K562 (cell line): ENCODE data around the gene TMC1. TPM values are rescaled to one million over a fixed set of nuclear protein-coding genes. Genes with fewer than 3 reads are reported as not detected.

Experiments
- ATAC-seq: fragments of 200-7000 bp; cut with Tn5 transposase; 3 replicates; pipeline ENCODE4 v1.9.1; 2020; ENCODE audit warnings: moderate library complexity
- BruUV-seq: library from RNA; stranded (reverse); fragments of 400-500 nt; replicated peaks from 2 replicates; lab custom pipeline; 2021; lab: Mats Ljungman, UMichigan
- CTCF ChIA-PET: fragments of 300-600 bp; formaldehyde crosslinking; extraction: SDS; loops from one replicate; lab custom pipeline; 2021; ENCODE audit warnings: low intra/inter-chr PET ratio; lab: Yijun Ruan, JAX
- POLR2A ChIA-PET: fragments of 300-600, 350-650 bp; sonication (Branson Sonifier 250); formaldehyde crosslinking; extraction: SDS; loops from one replicate; lab custom pipeline; 2021; ENCODE audit warnings: antibody characterized with exemption, inconsistent platforms; lab: Yijun Ruan, JAX
- DNase-seq, 4 experiments: peaks; one replicate each; pipeline versions ENCODE4 v3.0.0 to v3.0.0-alpha.2; 2011 to 2018; ENCODE audit warnings: low spot score in 3 of 4, mixed read lengths in 3 of 4; ENCODE audit errors: extremely low read depth in 1 of 4
- FAIRE-seq: peaks from 2 replicates; lab custom pipeline; 2011; peaks lifted over from hg19 to GRCh38; lab: Jason Lieb, UNC
- H2AFZ ChIP-seq: 2 replicates; pipeline ENCODE4 v1.6.0; 2011; ENCODE audit warnings: low read depth, low read length, control low read depth, inconsistent platforms
- H3K27ac ChIP-seq: fragments of 200-600 bp; 3 replicates; pipeline ENCODE4 v1.8.0; 2011; ENCODE audit warnings: low read depth, mild to moderate bottlenecking, control low read depth, inconsistent platforms, low read length, moderate library complexity, mixed read lengths; ENCODE audit errors: extremely low read depth
- H3K27me3 ChIP-seq, 2 experiments: fragments of 300-600 bp in 1 of 2; 2 replicates in 1 of 2; 3 replicates in 1 of 2; pipeline versions ENCODE4 v1.6.0 to v1.8.0; 2011; ENCODE audit warnings: inconsistent platforms in 2 of 2, low read length in 2 of 2, mild to moderate bottlenecking in 1 of 2, mixed read lengths in 1 of 2, moderate library complexity in 1 of 2; ENCODE audit not compliant: control insufficient read depth in 2 of 2, insufficient read depth in 2 of 2
- H3K36me3 ChIP-seq: fragments of 300-600 bp; 3 replicates; pipeline ENCODE4 v1.8.0; 2011; ENCODE audit warnings: mild to moderate bottlenecking, low read length, inconsistent platforms; ENCODE audit not compliant: control insufficient read depth, insufficient read depth
- H3K4me1 ChIP-seq, 2 experiments: fragments of 200-600 bp in 1 of 2; replicated peaks in 1 of 2; 2 replicates in 1 of 2; 3 replicates in 1 of 2; pipeline versions ENCODE4 v1.5.1 to v1.8.0; 2011; ENCODE audit warnings: inconsistent platforms in 2 of 2, low read length in 2 of 2, mild to moderate bottlenecking in 1 of 2, mixed read lengths in 1 of 2, moderate library complexity in 1 of 2; ENCODE audit not compliant: control insufficient read depth in 2 of 2, insufficient read depth in 2 of 2
- H3K4me2 ChIP-seq: 2 replicates; pipeline ENCODE4 v1.6.1; 2011; ENCODE audit warnings: low read length, control low read depth, inconsistent platforms, mixed read lengths; ENCODE audit not compliant: insufficient read depth
- H3K4me3 ChIP-seq: fragments of 200-600 bp; sonication (generic), shearing (Covaris generic); 2 replicates; pipeline ENCODE4 v1.5.1; 2016; ENCODE audit warnings: control low read depth, inconsistent platforms
- H3K79me2 ChIP-seq: fragments of 200-600 bp; 3 replicates; pipeline ENCODE4 v1.8.0; 2011; ENCODE audit warnings: low read length, inconsistent platforms; ENCODE audit not compliant: control insufficient read depth, insufficient read depth
- H3K9ac ChIP-seq, 2 experiments: 2 replicates each; pipeline versions ENCODE4 v1.6.0 to v1.6.1; 2011; ENCODE audit warnings: low read depth in 2 of 2, low read length in 2 of 2, control low read depth in 1 of 2, inconsistent platforms in 1 of 2, mild to moderate bottlenecking in 1 of 2, mixed read lengths in 1 of 2; ENCODE audit not compliant: insufficient read depth in 1 of 2
- H3K9me1 ChIP-seq: one replicate; pipeline ENCODE4 v1.6.0; 2011; ENCODE audit warnings: inconsistent platforms, mild to moderate bottlenecking, low read length, moderate library complexity; ENCODE audit not compliant: control insufficient read depth, insufficient read depth
- H3K9me3 ChIP-seq: replicated peaks from 2 replicates; pipeline ENCODE4 v1.5.1; 2011; ENCODE audit warnings: low read depth, low read length, inconsistent platforms; ENCODE audit not compliant: control insufficient read depth, insufficient read depth
- H4K20me1 ChIP-seq: replicated peaks from 2 replicates; pipeline ENCODE4 v1.6.1; 2011; ENCODE audit warnings: low read length, inconsistent platforms, mixed read lengths; ENCODE audit not compliant: control insufficient read depth, insufficient read depth
- ARID1B ChIP-seq: fragments of 450-650 bp; IDR thresholded peaks from 2 replicates; pipeline ENCODE4 v1.6.1; 2016; ENCODE audit warnings: antibody characterized with exemption, mild to moderate bottlenecking, inconsistent platforms
- CBFA2T2 ChIP-seq: fragments of 450-650 bp; conservative IDR thresholded peaks from 2 replicates; pipeline ENCODE4 v1.6.1; 2017; ENCODE audit warnings: mild to moderate bottlenecking
- CBFA2T3 ChIP-seq: fragments of 450-650 bp; IDR thresholded peaks from 2 replicates; pipeline ENCODE4 v1.6.1; 2017
- FOXK2 ChIP-seq, 2 experiments: fragments of 450-650 bp; IDR thresholded peaks in 1 of 2; conservative IDR thresholded peaks in 1 of 2; 2 replicates each; pipeline ENCODE4 v1.6.1; 2016; ENCODE audit warnings: low read depth in 2 of 2, mild to moderate bottlenecking in 1 of 2
- KDM1A ChIP-seq, 2 experiments: fragments of 450-650 bp; IDR thresholded peaks; 2 replicates each; pipeline ENCODE4 v1.6.1; 2016; ENCODE audit warnings: mild to moderate bottlenecking in 2 of 2
- SMARCE1 ChIP-seq: fragments of 450-650 bp; IDR thresholded peaks from 2 replicates; pipeline ENCODE4 v1.7.1; 2016; ENCODE audit warnings: mild to moderate bottlenecking
- TAL1 ChIP-seq: fragments of 450-650 bp; IDR thresholded peaks from 2 replicates; pipeline ENCODE4 v1.6.1; 2016; ENCODE audit warnings: mild to moderate bottlenecking
- ZFP30 ChIP-seq: fragments of 250-450 bp; sonication (Bioruptor Pico); IDR thresholded peaks from 2 replicates; pipeline ENCODE4 v1.8.0; 2022; ENCODE audit warnings: moderate library complexity, mild to moderate bottlenecking, inconsistent platforms, borderline replicate concordance
- ZNF384 ChIP-seq: IDR thresholded peaks from 2 replicates; pipeline ENCODE4 v1.6.1; 2012; ENCODE audit warnings: low read depth, low read length, improper control_type of control experiment
- ZNF507 ChIP-seq: conservative IDR thresholded peaks from 2 replicates; pipeline ENCODE4 v1.6.1; 2017; ENCODE audit warnings: missing genetic modification characterization, missing compliant biosample characterization
- WGBS: fragments of 100-300 bp; shearing (Covaris generic); methylation state at CpG from one replicate; pipeline ENCODE4 v1.1.6; 2016; ENCODE audit warnings: low coverage, mixed read lengths; ENCODE audit not compliant: insufficient coverage; ENCODE audit errors: missing lambda C conversion rate; 5-methylcytosine and 5-hydroxymethylcytosine counted together
- in situ Hi-C: fragments of 300-500 bp; cut with MboI; formaldehyde crosslinking; loops from 4 replicates; pipeline ENCODE4 v1.15.0; 2018; ENCODE audit warnings: inconsistent platforms, mixed read lengths
- intact Hi-C: fragments of 100-400 bp; cut with micrococcal nuclease; formaldehyde crosslinking; loops from 2 replicates; pipeline ENCODE4 v1.14.2; 2022
- polyA plus RNA-seq, 8 experiments: library from polyadenylated mRNA; depleted of rRNA in 4 of 8; stranded (reverse) in 5 of 8; unstranded in 3 of 8; fragments of >200 nt; fragmentation: Nextera tagmentation in 2 of 8; fragmentation: Illumina TruSeq in 1 of 8; extraction: Ambion mirVana in 2 of 8; extraction: Trizol in 1 of 8; gene quantifications; 2 replicates each; pipeline versions ENCODE4 v1.2.1 to v1.2.3, GENCODE V29; 2011 to 2014; ENCODE audit warnings: inconsistent platforms in 1 of 8, missing spikeins in 1 of 8
- total RNA-seq, 7 experiments: library from RNA; depleted of rRNA in 6 of 7; stranded (reverse); fragments of >200 nt in 6 of 7; fragmentation: Illumina TruSeq in 2 of 7; extraction: Trizol in 2 of 7; gene quantifications; 2 replicates each; pipeline versions ENCODE4 v1.2.1 to v1.2.3, GENCODE V29; 2011 to 2021; ENCODE audit warnings: low replicate concordance in 1 of 7
- TF ChIP-seq, protein P1 (sequence below): sonication (generic); IDR thresholded peaks from 2 replicates; pipeline ENCODE4 v1.6.1; 2016

TMC1 gene
- total and polyA plus RNA-seq, 9 of the 15 experiments (the other 6 are each of a cell fraction or from before 2014, with no cell fraction given) = 0.10 to 0.15 TPM; not detected in 7

DNA sequence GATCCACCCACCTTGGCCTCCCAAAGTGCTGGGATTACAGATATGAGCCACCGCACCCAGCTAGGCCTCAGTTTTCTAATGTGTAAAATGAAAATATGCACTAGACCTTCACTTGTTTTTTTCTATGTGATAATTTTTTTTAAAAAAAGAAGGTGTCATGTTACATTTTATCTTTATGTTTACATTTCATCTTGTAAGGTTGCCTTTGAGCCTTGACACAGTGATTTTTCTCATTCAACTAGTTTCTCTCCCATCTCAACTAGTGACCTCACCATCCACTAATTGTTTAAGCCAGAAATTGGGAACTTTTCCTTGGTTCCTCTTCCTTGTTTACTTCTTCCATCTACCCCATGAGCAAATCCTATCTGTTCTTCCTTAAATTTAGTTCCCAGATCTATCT lies 21.5 kb downstream of the TMC1 start:
- intact Hi-C loops = loop anchor here (5.0 kb wide), 3 partner anchors 34 to 76 kb away; no protein-coding TSS in a partner anchor
- H4K20me1 ChIP-seq = no peaks in the 10 kb centered on the region
- TF ChIP-seq TAL1 (peak; percentile 17; the same call in 1 of the 2 replicates), ZFP30 (CRISPR knock-in tag) (no peak), ZNF384 (peak; percentile 68; the same call in 1 of the 2 replicates), KDM1A (IDR thresholded peaks at IDR 0.05) (peak in 1 of 2 experiments; percentile 40; a peak in 1 of 4 replicates), FOXK2 (conservative IDR thresholded peaks at IDR 0.05 in 1 of 2, IDR thresholded peaks at IDR 0.05 in 1 of 2; ENCODE audit: low read depth in 2 of 2) (0 out of 4 replicates have a peak, but pooled peaks of 1 of the 2 experiments have one; percentile 16), CBFA2T3 (peak; percentile 67; the same call in 1 of the 2 replicates), CBFA2T2 (peak; percentile 37; the same call in 1 of the 2 replicates), SMARCE1 (0 out of 2 replicates have a peak, but pooled peaks have one; percentile 6), ZNF507 (tag) (no peak), ARID1B (peak; percentile 44)
- TF ChIP-seq, protein P1, sequence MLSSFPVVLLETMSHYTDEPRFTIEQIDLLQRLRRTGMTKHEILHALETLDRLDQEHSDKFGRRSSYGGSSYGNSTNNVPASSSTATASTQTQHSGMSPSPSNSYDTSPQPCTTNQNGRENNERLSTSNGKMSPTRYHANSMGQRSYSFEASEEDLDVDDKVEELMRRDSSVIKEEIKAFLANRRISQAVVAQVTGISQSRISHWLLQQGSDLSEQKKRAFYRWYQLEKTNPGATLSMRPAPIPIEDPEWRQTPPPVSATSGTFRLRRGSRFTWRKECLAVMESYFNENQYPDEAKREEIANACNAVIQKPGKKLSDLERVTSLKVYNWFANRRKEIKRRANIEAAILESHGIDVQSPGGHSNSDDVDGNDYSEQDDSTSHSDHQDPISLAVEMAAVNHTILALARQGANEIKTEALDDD = peak; percentile 46; the same call in 1 of the 2 replicates
- TF ChIP-seq, all 486 proteins: peak for 9
- no peaks in the 10 kb centered on the region for H3K79me2 ChIP-seq
- no peaks in the 10 kb centered on the region for H3K9me3 ChIP-seq
- H3K4me3 ChIP-seq = no peak overlapping the region
- H3K27me3 ChIP-seq = no peaks in the 10 kb centered on the region
- BruUV-seq = no TSS peak
- in situ Hi-C loops = no loop called here
- peaks cover 3 to 19% of the 10 kb centered on the region in 2 experiments; a peak in 3 of 5 replicates for H3K4me1 ChIP-seq
- 0% methylated on average over 1 of the region's 1 CpG for WGBS
- no peak overlapping the region for H3K9ac ChIP-seq
- no peak overlapping the region for H3K4me2 ChIP-seq
- ATAC-seq (no peak), FAIRE-seq (no peak), DNase-seq (no peak)
- no peaks in the 10 kb centered on the region for H3K9me1 ChIP-seq
- POLR2A ChIA-PET = interaction anchor here (1.6 kb wide), 1 partner anchor 17 kb away, joined by 3 read pairs; no protein-coding TSS in a partner anchor
- H3K36me3 ChIP-seq = no peaks in the 10 kb centered on the region
- no peak overlapping the region for H3K27ac ChIP-seq
- H2AFZ ChIP-seq = no peak overlapping the region
- CTCF ChIA-PET = no interaction called here
